ENCODE data around the gene ESAM.
A peak's percentile ranks its signal among the peaks of the same experiment; 100 is the strongest.

ESAM gene, protein sequence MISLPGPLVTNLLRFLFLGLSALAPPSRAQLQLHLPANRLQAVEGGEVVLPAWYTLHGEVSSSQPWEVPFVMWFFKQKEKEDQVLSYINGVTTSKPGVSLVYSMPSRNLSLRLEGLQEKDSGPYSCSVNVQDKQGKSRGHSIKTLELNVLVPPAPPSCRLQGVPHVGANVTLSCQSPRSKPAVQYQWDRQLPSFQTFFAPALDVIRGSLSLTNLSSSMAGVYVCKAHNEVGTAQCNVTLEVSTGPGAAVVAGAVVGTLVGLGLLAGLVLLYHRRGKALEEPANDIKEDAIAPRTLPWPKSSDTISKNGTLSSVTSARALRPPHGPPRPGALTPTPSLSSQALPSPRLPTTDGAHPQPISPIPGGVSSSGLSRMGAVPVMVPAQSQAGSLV

GRCh38 chr11:124762105-124762623, at the start of gene ESAM:
Gene ESAM, minus strand, starts transcription at chr11:124762290. Its CDS starts 136 bp downstream, at chr11:124762154.
- no peak for DNase-seq

DNA sequence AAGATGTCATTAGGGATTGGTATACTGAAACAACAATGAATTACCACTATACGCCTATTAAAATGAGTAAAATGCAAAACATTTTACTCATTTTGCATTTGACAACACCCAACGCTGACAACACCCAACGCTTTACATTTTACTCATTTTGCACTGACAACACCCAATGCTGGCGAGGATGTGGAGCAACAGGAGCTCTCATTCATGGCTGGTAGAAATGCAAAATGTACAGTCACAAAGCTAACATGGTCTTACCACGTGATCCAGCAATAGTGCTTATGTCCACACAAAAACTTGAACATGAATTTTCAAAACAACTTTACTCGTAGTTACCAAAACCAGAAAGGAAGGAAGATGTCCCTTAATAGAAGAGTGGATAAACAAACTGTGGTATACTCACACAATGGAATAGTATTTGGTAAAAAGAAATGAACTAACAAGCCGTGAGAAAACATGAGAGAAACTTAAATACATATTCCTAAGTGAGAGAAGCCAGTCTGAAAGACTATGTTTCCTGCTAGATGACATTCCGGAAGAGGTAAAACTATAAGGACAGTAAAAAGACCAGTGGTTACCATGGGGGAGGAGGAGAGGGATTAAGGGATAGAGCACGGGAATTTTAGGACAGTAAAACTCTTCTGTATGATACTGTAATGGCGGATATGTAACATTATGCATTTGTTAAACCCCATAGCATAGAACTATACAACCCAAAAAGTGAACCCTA, 49.5 kb upstream of the ESAM start:
- DNase-seq: no peak

DNA sequence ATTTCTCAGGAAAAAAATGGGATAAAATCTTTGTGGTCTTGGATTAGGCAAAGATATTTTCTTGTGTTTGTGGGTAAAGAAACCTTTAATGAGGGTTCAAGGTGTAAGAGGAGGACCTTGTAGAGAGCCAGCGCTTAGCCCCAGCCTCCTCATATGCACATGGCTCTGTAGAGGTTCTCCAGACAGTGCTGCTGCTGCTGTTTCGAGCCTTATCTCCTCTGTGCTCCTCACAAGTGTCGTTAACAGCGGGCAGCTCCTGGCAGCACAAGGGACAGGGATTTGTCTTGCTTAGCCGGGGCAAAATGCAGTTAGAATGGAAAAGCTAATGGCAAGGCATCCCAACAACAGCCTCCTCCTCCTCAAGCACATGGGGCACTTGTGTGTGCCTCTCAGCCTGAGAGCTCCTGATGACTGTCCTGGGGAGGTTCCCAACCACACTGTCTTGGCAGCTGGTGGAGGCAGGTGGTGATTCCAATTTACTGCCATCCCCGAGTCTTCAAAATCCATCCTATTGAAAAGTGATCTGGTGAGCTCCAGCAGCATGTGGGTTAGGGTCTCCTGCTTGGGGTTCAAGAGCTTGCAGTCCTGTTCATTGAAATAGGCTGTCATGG, 45.7 kb upstream of the ESAM start:
- no peak for DNase-seq

- DNase-seq: no peak
Observed at GRCh38 chr11:124807201-124807600, 45.1 kb upstream of the ESAM start.

- DNase-seq: no peak
Observed at GRCh38 chr11:124804884-124805283, 42.8 kb upstream of the ESAM start.

GRCh38 chr11:124801636-124802312, 39.7 kb upstream of the ESAM start:
- no peak for DNase-seq

DNA sequence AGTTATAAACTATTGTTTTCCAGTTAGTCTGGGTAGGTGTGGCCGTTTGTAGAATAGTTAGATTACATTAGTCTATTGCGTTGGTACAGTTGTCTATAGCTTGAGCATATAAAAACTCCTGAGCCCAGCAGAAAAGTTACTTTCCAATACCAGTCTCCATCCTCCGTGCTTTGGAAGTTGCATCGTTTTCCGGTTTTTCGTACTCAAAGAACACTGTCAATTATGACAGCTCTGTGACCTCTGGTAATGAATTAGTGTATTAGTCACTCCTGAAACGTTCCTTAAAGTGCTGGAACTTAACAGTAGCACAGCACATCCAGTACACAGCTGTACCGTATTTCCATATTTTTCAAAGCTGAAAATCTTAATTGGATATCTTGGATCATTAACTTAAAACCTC, 38.9 kb upstream of the ESAM start:
- no peak for DNase-seq

DNA sequence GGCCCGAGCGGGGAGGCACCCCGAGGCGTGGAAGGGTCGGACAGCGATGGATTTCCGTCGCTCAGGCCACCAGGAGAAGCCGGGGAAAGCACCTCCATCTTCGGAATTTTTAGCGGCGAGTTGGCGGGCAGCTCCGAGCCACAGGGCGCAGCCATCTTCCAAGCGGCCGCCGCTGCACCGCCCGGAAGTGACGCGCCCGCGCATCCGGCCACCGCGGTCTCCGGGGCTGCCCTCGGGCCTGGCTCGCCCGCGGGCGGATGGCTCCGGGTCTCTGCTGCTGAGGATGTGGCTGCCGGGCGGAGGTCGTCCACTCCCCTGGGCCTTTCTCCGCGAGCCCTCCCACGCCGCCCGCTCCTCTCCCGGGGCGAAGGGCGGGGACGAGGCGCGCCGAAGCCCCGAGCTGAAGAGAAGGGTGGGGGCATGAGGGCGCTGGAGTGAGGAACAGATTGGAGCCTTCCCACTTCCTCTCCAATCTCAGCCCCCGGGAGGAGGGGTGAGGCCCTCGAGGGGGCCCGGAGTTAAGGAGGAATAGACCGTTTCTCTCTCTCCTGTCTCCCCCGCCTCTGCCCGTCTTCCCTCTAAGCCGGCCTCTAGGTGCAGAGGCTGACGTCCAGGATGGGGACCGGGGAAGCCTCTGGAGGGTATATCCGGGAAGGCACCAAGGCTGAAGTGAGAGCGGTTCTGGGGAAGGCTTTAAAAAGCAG, 38.3 kb upstream of the ESAM start, which contains the start of gene MSANTD2:
Gene MSANTD2, minus strand, starts transcription at position 181 of the 704 bp plus-strand sequence. Its CDS starts 26 bp downstream, at position 155.
- DNase-seq: peak; percentile 32

DNA sequence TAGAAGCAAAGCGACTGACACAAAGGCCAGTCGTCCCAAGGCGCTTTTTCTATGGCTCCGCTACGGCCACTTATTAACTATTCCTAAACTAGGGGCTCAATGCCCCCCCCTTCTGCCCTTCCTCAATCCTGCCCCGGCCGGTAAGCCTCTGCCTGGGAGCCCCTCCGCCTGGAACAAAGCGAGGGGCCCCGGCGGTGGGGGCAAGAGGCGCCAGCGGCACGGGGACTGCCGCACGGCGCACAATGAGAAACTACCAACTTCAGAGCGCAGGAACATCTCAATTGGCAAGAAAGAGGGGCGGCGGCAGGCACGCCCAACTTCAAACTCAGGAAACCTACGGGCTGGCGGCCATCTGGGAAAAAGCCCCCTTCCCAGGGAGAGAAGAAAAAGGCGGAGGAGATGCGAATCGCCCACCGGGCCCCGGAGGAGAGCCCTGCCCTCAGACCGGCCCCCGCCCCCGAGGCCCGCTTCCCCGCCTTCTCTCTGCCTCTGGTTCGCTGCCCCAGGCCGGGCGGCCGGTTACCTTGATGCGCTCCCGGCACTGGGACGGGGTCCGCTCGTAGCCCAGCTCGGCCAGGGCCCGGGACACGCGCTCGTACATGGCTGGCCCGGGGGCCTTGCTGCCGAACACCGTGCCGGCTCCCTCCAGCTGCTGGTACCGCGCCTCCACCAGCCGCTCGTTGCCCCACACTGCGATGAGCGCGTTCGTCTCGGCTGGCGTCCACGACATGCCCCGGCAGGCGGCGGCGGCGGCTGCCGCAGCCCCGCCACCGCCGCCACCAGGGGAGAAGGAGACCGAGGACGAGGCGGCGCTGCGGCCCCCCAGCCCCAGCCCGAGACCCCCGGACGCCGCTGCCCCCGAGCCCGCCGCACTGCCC, 37.5 kb upstream of the ESAM start:
- DNase-seq: no peak

- no peak for DNase-seq
Observed at GRCh38 chr11:124798991-124799347, 36.9 kb upstream of the ESAM start.

GRCh38 chr11:124796312-124796711, 34.2 kb upstream of the ESAM start:
- DNase-seq: no peak

- no peak for DNase-seq
Observed at GRCh38 chr11:124793466-124794278, 31.6 kb upstream of the ESAM start.

DNA sequence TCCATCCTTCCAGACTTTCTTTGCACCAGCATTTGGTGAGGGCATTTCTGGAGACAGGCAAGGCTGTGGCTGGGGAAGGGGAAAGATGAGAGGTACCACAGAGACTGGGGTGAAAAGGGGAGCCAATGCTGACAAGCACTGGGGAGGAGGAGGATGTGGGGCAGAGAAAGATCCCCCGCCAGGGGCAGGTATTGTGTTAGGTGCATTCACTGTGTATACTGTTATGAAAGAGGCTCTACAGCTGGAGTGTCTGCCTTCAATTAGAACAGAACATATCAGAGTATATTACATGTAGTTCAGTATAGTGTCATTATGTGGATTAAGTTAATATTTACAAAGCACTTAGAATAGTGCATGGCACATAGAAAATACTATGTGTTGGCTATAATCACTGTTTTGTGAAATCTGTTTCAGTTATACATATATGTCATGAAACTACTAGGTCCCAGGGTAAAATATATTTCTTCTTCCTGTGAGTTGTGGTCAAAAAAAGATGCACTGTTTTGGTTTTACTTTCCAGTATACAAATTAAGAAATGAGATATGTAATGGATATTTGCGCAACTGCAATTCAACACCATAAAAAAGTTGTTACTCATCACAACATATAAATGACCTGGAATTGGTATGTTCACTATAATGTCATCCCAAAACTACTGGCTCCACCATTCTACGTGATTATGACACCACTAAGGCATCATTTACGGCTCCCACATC, 29.7 kb upstream of the ESAM start:
- no peak for DNase-seq

GRCh38 chr11:124788521-124788920, 26.4 kb upstream of the ESAM start:
- DNase-seq: no peak

DNA sequence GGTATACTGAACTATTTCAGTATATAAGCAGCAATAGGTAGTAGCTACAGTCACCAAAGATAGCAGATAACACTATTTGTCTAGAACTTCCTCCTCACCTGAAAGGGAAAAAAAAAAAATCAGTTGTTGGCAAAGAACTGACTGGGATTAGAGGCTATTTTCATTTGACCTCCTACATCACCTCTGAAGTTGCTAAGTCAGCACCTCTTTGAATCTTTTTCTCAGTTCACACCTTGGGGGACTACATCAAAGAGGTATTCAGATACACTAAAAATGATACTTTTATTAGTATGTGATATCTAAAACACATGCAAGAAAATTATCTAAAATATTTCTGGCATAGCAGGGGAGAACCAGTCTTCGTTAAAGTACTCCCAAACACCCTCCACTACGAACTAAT, 22.0 kb upstream of the ESAM start:
- DNase-seq: no peak

GRCh38 chr11:124783002-124783401, 20.9 kb upstream of the ESAM start:
- no peak for DNase-seq

DNA sequence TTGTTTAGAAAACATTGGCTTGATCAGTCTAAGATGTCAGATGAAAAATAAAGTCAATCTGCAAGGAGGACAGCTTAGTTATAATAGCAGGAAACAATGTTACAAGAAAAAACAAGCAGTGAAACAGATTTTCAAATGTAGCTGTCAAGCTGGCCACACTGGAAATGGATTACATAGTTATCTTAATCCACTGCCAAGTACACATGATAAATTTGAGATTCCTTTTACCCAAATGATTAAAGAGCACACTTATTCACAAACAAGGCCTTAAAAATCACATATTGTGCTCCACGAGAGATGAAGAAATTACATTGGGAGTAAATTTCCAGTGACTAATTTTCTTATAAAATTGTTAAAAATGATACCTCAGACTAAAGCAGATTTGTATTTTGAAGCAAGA, 17.5 kb upstream of the ESAM start:
- no peak for DNase-seq

- no peak for DNase-seq
Observed at GRCh38 chr11:124778281-124778680, 16.2 kb upstream of the ESAM start.

GRCh38 chr11:124776865-124777645, 15.0 kb upstream of the ESAM start:
- DNase-seq: no peak
